Gastroesophageal sphincter (tissue), 3 donors: ENCODE data around the gene CCDC127.

Experiments
- CTCF ChIP-seq, 4 experiments: fragments of 200-600 bp in 2 of 4; fragments of 450-650 bp in 2 of 4; sonication (generic) in 1 of 4; IDR thresholded peaks; one replicate each; pipeline ENCODE4 v1.5.1; 2017 to 2019; ENCODE audit warnings: antibody characterized with exemption in 4 of 4, mild to moderate bottlenecking in 2 of 4, moderate library complexity in 2 of 4
- EP300 ChIP-seq: sonication (generic); formaldehyde crosslinking; IDR thresholded peaks from one replicate; pipeline ENCODE4 v1.6.1; 2017; ENCODE audit warnings: antibody characterized with exemption, mild to moderate bottlenecking
- POLR2A ChIP-seq, 2 donors: fragments of 450-650 bp; IDR thresholded peaks; one replicate each; pipeline ENCODE4 v1.6.1; 2017; ENCODE audit warnings: antibody characterized with exemption in 2 of 2, mild to moderate bottlenecking in 2 of 2, moderate library complexity in 1 of 2
- POLR2AphosphoS5 ChIP-seq: sonication (generic); formaldehyde crosslinking; IDR thresholded peaks from one replicate; pipeline ENCODE4 v1.6.1; 2017; ENCODE audit warnings: antibody characterized with exemption

- no peak for TF ChIP-seq CTCF (IDR thresholded peaks at IDR 0.05)
- TF ChIP-seq POLR2AphosphoS5, result no peak
- TF ChIP-seq POLR2A (IDR thresholded peaks at IDR 0.05), result no peak
- TF ChIP-seq EP300, result no peak
Observed at GRCh38 chr5:172841-173251, 45.1 kb downstream of the CCDC127 start.
